Esophagus squamous epithelium (tissue), 5 donors: Measurements from ENCODE around the gene SH3RF1. TPM values are rescaled to one million over a fixed set of nuclear protein-coding genes. Genes with fewer than 3 reads are reported as not detected.
A peak's percentile ranks its signal among the peaks of the same experiment; 100 is the strongest.

Experiments used
- DNase-seq: peaks from one replicate; lab custom pipeline; 2025; lab: John Stamatoyannopoulos, UW
- H3K27ac ChIP-seq, 4 donors: fragments of 200-600 bp; sonication (generic); one replicate each; pipeline ENCODE4 v1.5.1; 2016 to 2019; ENCODE audit warnings: mild to moderate bottlenecking in 1 of 4
- H3K27me3 ChIP-seq, 4 donors: fragments of 200-600 bp; sonication (generic); 1 replicate in 3 of 4; 2 replicates in 1 of 4; pipeline versions ENCODE4 v1.5.1 to v1.6.0; 2017 to 2021; ENCODE audit warnings: antibody characterized with exemption in 1 of 4
- H3K36me3 ChIP-seq, 3 donors: fragments of 200-600 bp; sonication (generic); one replicate each; pipeline ENCODE4 v1.5.1; 2016 to 2019
- H3K4me1 ChIP-seq, 3 donors: fragments of 200-600 bp; sonication (generic); one replicate each; pipeline ENCODE4 v1.5.1; 2017 to 2019
- H3K4me3 ChIP-seq, 4 donors: fragments of 200-600 bp; sonication (generic); 1 replicate in 3 of 4; 2 replicates in 1 of 4; pipeline ENCODE4 v1.5.1; 2016 to 2019; ENCODE audit warnings: mild to moderate bottlenecking in 2 of 4, moderate library complexity in 1 of 4
- H3K9me3 ChIP-seq, 3 donors: fragments of 200-600 bp; sonication (generic); one replicate each; pipeline ENCODE4 v1.5.1; 2016 to 2019
- POLR2A ChIP-seq, 4 donors: fragments of 450-650 bp; IDR thresholded peaks; one replicate each; pipeline ENCODE4 v1.6.1; 2017; ENCODE audit warnings: antibody characterized with exemption in 4 of 4, mild to moderate bottlenecking in 4 of 4, moderate library complexity in 3 of 4
- WGBS, 2 donors: methylation state at CpG; one replicate each; pipeline ENCODE4 v1.1.5; 2018; 5-methylcytosine and 5-hydroxymethylcytosine counted together
- intact Hi-C: fragments of 100-400 bp; cut with DNase I; formaldehyde crosslinking; loops from one replicate; pipeline ENCODE4 v1.15.0; 2022
- total RNA-seq, 4 donors: library from RNA; depleted of rRNA; stranded (reverse); fragments of >200 nt; gene quantifications; one replicate each; pipeline ENCODE4 v1.1.0, GENCODE V29; 2016
- TF ChIP-seq, protein P1 (sequence below), 6 experiments: fragments of 450-650 bp in 4 of 6; fragments of 200-600 bp in 2 of 6; sonication (generic) in 2 of 6; IDR thresholded peaks; one replicate each; pipeline ENCODE4 v1.5.1; 2016 to 2019; ENCODE audit warnings: antibody characterized with exemption in 6 of 6, mild to moderate bottlenecking in 4 of 6, moderate library complexity in 4 of 6
- donor health status: DM: yes; HTN: yes; CAD: no.

Gene SH3RF1
- total RNA-seq, 4 donors from 2014 or later, result 3.9 to 9.3 (median 5.7) TPM

GRCh38 chr4:169090484-169091215 lies 180.1 kb downstream of the SH3RF1 start:
- H3K27ac ChIP-seq, result no peak overlapping the region
- no peak overlapping the region for H3K4me3 ChIP-seq
- TF ChIP-seq, protein P1, sequence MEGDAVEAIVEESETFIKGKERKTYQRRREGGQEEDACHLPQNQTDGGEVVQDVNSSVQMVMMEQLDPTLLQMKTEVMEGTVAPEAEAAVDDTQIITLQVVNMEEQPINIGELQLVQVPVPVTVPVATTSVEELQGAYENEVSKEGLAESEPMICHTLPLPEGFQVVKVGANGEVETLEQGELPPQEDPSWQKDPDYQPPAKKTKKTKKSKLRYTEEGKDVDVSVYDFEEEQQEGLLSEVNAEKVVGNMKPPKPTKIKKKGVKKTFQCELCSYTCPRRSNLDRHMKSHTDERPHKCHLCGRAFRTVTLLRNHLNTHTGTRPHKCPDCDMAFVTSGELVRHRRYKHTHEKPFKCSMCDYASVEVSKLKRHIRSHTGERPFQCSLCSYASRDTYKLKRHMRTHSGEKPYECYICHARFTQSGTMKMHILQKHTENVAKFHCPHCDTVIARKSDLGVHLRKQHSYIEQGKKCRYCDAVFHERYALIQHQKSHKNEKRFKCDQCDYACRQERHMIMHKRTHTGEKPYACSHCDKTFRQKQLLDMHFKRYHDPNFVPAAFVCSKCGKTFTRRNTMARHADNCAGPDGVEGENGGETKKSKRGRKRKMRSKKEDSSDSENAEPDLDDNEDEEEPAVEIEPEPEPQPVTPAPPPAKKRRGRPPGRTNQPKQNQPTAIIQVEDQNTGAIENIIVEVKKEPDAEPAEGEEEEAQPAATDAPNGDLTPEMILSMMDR (IDR thresholded peaks at IDR 0.05), result no peak
- H3K9me3 ChIP-seq, result peaks cover 0 to 17% (median 8%) of the 10 kb centered on the region in 3 donors
- H3K4me1 ChIP-seq, result no peaks in the 10 kb centered on the region
- no peaks in the 10 kb centered on the region for H3K27me3 ChIP-seq
- 81 to 89% methylated on average over 5 of the region's 5 CpGs for WGBS, 2 donors
- H3K36me3 ChIP-seq, result peaks cover 0 to 31% (median 0%) of the 10 kb centered on the region in 3 donors
- no peak for DNase-seq
- intact Hi-C loops, result no loop called here

- Histone ChIP-seq H3K4me1 (no peaks in the 10 kb centered on the region), H3K9me3 (peaks cover 0 to 17% (median 8%) of the 10 kb centered on the region in 3 donors), H3K27ac (no peak overlapping the region), H3K4me3 (no peak overlapping the region), H3K27me3 (no peaks in the 10 kb centered on the region), H3K36me3 (peaks cover 0 to 21% (median 0%) of the 10 kb centered on the region in 3 donors)
- 88 to 89% methylated on average over 5 of the region's 5 CpGs for WGBS, 2 donors
- TF ChIP-seq, protein P1 (IDR thresholded peaks at IDR 0.05), result no peak
- TF ChIP-seq POLR2A (IDR thresholded peaks at IDR 0.05), result no peak
- intact Hi-C loops, result no loop called here
- no peak for DNase-seq
These were observed 181.8 kb downstream of the SH3RF1 start for GRCh38 chr4:169089004-169089403.

GRCh38 chr4:169084954-169085353 lies 185.8 kb downstream of the SH3RF1 start:
- intact Hi-C loops, result no loop called here
- Histone ChIP-seq H3K27ac (no peak overlapping the region), H3K4me3 (no peak overlapping the region), H3K9me3 (no peaks in the 10 kb centered on the region), H3K4me1 (peaks cover 0 to 14% (median 9%) of the 10 kb centered on the region in 3 donors), H3K27me3 (no peaks in the 10 kb centered on the region), H3K36me3 (no peaks in the 10 kb centered on the region)
- WGBS, 2 donors, result 90 to 92% methylated on average over 4 of the region's 4 CpGs
- no peak for DNase-seq
- no peak for TF ChIP-seq POLR2A (IDR thresholded peaks at IDR 0.05)
- TF ChIP-seq, protein P1 (IDR thresholded peaks at IDR 0.05), result no peak

- H3K36me3 ChIP-seq, result no peaks in the 10 kb centered on the region
- TF ChIP-seq, protein P1 (IDR thresholded peaks at IDR 0.05), result no peak
- no peak for TF ChIP-seq POLR2A (IDR thresholded peaks at IDR 0.05)
- no peak for DNase-seq
- H3K9me3 ChIP-seq, result no peaks in the 10 kb centered on the region
- intact Hi-C loops, result no loop called here
- H3K27me3 ChIP-seq, result no peaks in the 10 kb centered on the region
- no peak overlapping the region for H3K4me3 ChIP-seq
- WGBS, 2 donors, result 3 to 21% methylated on average over 2 of the region's 2 CpGs
- peak overlapping the region in 2 of 4 donors; percentile 57 to 60 for H3K27ac ChIP-seq
- peaks cover 0 to 19% (median 9%) of the 10 kb centered on the region in 3 donors for H3K4me1 ChIP-seq
These were observed 189.8 kb downstream of the SH3RF1 start for GRCh38 chr4:169080981-169081380.
